Stimulated activated CD8-positive, alpha-beta memory T cell treated with anti-CD3 and anti-CD28 coated beads, Interleukin-7, amount 100 ng/mL, for 1 hour (primary cell): Measurements from ENCODE around the gene PML.
"Not testable (repeated sequence)": the region's sequence is repeated elsewhere in the genome, so short reads cannot be mapped to it uniquely, and the experiment has no call there.

Experiments used
- DNase-seq, 2 donors: peaks; one replicate each; pipeline ENCODE4 v3.0.0-alpha.2; 2020; ENCODE audit warnings: low read depth in 2 of 2

PML gene

GRCh38 chr15:74040109-74040850 lies 45.8 kb downstream of the PML start:
- no peak for DNase-seq

- DNase-seq, result no peak
Observed at GRCh38 chr15:74041311-74041756, 46.8 kb downstream of the PML start.

- DNase-seq, result no peak
Observed at GRCh38 chr15:74041777-74042435, 47.4 kb downstream of the PML start.

DNA sequence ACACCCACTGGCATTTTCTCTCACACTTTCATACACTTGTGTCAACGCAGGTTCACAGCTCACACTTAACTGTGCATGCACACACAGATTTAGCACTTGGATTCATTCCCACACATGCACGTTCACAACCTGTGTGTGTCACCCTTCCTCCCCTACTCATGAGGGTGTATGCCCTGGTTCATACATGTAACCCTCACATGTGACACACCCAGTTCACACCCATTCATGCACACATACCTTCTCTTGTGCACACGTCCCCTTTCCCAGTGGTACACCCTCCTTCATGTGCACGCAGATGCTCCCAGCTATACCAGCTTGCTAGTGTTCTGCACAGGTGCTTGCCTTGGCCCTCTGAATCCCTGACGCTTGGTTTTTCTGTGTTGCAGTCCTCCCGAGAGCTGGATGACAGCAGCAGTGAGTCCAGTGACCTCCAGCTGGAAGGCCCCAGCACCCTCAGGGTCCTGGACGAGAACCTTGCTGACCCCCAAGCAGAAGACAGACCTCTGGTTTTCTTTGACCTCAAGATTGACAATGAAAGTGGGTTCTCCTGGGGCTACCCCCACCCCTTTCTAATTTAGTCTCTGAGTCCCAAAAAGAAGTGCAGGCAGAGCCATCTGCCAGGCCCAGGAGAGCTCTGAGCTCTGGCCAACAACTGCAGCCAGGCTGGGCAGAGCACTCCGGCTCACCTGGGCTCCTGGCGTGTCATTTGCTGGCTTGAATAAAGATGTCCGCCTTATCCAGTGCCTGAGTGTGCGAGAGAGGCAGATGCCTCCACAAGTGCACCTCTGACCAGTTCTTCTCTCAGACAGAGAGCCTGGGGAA lies 48.3 kb downstream of the PML start:
- DNase-seq, result no peak

DNA sequence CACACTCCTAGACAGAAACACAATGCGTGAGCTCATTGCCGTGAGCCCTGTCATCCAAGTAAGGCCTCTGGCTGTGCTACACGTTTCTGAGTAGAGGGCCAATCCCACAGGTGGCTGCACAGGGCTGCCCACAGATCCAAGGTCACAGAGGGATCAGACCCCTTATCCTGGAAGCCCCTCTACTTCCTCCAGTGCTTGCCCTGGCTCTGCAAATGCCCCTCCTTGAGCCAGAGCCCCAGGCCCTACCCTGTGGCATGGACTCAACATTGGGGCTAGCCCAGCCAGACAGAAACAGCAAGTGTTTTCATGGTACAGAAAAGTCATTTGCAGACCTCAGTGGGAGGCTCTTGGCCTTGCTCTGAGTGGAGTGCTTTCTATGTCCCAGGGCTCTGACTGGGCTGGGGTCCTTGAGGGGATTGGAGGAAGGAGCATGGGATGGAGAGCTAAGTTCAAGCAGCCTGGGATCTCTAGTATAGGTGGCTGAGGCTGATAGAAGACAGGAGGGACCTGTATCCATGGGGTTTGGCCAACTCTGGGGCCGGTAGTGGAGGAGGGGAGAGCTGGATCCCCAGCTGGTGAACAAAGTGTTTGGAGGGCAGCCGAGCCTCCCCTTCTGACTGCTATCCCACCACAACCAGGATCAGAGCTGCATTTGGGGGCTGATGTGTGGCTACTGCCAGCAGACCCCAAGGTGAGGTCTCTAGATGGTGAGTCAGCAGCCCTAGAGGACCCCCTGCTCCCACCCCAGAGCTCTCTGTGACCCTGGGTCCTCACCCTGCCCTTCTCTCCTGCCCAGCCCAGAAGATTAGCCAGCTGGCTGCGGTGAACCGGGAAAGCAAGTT lies 49.1 kb downstream of the PML start:
- DNase-seq, result no peak

DNA sequence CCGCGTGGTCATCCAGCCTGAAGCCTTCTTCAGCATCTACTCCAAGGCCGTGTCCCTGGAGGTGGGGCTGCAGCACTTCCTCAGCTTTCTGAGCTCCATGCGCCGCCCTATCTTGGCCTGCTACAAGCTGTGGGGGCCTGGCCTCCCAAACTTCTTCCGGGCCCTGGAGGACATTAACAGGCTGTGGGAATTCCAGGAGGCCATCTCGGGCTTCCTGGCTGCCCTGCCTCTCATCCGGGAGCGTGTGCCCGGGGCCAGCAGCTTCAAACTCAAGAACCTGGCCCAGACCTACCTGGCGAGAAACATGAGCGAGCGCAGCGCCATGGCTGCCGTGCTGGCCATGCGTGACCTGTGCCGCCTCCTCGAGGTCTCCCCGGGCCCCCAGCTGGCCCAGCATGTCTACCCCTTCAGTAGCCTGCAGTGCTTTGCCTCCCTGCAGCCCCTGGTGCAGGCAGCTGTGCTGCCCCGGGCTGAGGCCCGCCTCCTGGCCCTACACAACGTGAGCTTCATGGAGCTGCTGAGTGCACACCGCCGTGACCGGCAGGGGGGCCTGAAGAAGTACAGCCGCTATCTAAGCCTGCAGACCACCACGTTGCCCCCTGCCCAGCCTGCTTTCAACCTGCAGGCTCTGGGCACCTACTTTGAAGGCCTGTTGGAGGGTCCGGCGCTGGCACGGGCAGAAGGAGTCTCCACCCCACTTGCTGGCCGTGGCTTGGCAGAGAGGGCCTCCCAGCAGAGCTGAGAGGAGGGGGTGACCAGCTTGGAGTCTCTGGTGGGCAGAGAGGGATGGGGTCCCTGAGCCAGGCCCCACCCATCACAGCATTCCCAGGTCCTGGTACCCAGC lies 50.0 kb downstream of the PML start:
- no peak for DNase-seq

DNA sequence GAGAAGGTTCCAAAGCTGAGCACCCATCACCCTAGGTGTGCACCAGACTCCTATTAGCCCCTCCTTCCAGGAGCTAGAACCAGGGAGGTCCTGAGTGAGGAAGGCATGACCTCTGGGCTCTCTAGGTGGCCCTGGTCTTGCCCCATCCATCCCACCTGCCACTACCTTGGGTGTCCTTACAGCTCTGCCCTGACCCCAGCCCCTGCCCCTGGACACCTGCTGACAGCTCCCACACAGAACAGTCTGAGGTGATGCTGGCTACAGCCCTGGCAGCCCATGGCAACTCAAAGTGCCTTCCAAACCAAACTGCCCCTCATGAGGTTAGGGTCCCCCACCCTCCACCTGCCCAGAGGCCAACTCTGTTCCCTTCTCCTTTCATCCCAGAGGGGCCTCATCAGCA lies 50.7 kb downstream of the PML start:
- DNase-seq, result no peak

DNA sequence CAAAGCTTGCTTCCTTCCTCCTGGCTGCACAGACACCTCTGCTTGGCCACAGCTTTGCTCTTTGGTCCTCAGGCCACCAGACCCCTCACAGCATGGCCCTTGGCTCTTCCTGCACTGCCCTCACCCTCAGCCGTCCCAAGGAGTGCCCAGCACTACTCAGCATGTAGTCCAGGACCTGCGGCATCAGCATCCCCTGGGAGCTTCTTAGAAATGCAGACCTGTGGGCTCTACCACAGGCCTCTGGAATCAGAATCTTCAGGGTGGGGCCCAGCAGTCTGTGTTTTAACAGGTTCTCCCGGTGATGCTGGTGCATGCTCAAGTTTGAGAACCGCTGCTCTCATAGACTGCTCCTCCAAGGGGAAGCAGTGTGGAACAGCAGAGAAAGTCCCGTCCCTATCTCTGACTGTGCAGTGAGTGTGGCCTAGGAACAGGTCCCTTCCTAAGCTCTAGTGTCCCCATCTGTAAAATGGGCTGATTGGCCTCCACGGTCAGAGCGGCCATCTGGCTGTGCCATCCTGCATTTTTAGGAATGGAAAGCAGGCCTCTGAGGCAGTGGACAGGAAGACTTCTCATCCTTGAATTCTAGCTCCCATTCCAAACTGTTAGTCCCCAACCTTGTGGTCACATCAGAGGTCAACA lies 51.2 kb downstream of the PML start:
- no peak for DNase-seq

- DNase-seq, result no peak
Observed at GRCh38 chr15:74046275-74046674, 51.8 kb downstream of the PML start.

DNA sequence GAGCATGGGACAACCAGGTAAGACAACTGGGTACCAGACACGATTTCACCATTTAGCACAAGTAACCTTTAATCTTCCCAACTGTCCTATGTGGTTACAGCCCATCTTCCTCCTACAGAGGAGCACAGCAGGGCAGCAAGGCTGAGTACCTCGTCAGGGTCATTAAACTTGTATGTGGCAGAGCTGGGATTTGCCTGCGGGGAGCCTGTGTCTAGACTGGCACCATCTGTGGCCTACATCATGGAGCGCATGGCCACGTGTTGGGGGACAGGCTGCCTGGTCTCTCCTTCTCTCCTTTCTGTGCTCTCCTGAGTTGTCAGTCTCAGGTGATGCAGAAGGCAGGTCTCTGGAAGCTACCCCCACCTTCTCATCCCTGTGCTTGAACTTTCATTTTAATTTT lies 55.6 kb downstream of the PML start:
- DNase-seq, result no peak

- DNase-seq, result no peak
Observed at GRCh38 chr15:74050556-74051234, 56.2 kb downstream of the PML start.

DNA sequence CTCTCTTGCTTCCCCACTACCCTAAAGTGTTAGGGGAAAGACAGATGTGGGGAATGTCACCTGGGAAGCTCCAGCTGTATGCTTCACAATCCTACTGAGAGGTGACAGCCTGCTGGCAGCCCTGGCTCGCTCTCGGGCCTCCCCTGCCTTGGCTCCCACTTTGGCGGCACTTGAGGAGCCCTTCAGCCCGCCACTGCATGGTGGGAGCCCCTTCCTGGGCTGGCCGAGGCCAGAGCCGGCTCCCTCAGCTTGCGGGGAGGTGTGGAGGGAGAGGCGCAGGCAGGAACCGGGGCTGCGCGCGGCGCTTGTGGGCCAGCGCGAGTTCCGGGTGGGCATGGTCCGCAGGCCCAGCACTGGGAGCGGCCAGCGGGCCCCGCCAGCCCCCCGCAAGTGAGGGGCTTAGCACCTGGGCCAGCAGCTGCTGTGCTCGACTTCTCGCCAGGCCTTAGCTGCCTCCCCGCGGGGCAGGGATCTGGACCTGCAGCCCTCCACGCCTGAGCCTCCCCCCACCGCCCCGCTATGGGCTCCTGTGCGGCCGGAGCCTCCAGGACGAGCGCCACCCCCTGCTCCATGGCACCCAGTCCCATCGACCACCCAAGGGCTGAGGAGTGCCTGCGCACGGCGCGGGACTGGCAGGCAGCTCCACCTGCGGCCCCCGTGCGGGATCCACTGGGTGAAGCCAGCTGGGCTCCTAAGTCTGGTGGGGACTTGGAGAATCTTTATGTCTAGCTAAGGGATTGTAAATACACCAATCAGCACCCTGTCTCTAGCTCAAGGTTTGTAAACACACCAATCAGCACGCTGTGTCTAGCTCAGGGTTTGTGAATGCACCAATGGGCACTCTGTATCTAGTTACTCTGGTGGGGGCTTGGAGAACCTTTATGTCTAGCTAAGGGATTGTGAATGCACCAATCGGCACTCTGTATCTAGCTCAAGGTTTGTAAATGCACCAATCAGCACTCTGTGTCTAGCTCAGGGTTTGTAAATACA lies 58.0 kb downstream of the PML start:
- DNase-seq, result not testable (repeated sequence)

- DNase-seq, result no peak
Observed at GRCh38 chr15:74053517-74053916, 59.0 kb downstream of the PML start.

DNA sequence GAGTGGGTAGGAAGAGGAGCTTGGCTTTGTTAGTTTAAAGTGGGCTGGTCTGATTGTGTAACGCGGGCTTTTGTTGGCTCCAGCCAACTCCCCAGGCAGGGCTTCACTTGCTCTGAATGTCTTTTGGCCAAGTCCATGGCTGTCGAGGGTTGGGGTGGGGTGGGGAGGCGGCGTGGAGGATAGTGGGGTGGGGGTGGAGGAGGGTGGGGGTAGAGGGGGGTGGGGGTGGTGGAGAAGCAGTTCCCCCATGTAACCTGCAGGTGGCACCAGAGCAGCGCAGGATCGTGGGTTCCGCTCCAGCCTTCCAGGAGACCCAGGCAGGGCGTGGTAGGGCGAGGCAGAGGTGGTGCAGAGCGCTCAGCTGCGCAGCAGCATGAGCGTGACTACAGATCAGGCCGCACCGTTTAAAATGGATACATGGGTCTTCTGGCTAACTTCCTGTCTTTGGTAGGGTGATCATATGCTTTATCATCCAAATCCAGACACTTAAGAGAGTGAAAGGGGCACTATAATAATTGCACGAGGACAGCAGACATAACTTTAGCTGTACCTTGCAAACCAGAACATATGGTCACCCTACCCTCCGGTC lies 59.5 kb downstream of the PML start:
- peak; percentile 7 to 31 for DNase-seq

- no peak for DNase-seq
Observed at GRCh38 chr15:74055804-74056203, 61.3 kb downstream of the PML start.

GRCh38 chr15:74056330-74056729 lies 61.8 kb downstream of the PML start:
- DNase-seq, result not testable (repeated sequence)

DNA sequence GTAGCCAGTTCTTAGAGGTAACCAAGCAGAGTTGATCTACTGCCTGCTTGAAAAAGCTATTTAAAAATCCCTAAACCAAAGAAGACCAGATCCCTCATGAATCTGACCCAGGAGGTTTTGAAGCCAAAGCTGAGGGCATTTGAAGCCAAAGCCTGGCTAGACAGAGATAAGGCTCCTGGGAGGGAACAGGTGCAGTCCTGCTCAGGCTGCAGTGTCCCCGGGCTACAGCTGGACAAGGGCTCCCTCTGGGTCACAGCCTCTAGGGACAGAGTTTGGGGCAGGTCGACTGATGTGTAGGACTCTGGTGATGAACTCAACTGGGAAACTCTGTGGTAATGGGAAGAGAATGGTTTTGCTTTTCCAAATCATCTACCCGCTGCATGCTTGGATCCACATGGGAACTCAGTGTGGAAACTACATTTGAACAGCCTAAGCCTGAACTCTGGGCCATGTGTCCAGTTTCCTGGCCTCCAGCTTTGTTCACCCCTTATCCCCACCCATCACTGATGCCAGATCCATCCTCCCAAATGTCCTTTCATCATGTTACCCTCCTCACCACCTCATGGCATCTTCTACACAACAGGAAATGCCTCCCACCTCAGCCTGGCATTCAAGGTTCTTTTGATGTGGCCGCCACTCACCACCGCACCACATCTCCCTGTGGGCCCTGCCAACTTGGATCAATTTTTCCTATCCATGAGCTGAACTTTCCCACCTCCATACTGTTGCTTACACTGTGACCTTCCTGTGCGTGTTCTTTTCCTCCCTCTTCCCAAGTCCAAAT lies 64.7 kb downstream of the PML start:
- DNase-seq, result not testable (repeated sequence)
